LNCaP clone FGC (cell line): ENCODE data around the gene EMP1.

Experiments used
- DNase-seq: peaks from one replicate; pipeline ENCODE4 v3.0.0-alpha.2; 2011; ENCODE audit warnings: low read depth
- H3K4me3 ChIP-seq: 2 replicates; pipeline ENCODE4 v1.5.1; 2011; ENCODE audit warnings: mild to moderate bottlenecking, low read depth, low read length, control low read depth
- CTCF ChIP-seq: IDR thresholded peaks from 2 replicates; pipeline ENCODE4 v1.5.1; 2012; ENCODE audit warnings: mild to moderate bottlenecking; ENCODE audit not compliant: control insufficient read depth, insufficient read depth; ENCODE audit errors: extremely low read depth

The EMP1 gene

GRCh38 chr12:13195250-13195649, 1.3 kb upstream of the EMP1 start:
- no peak for TF ChIP-seq CTCF
- no peak for DNase-seq
- H3K4me3 ChIP-seq: no peak overlapping the region

- no peak for DNase-seq
- no peak for TF ChIP-seq CTCF
- no peak overlapping the region for H3K4me3 ChIP-seq
These were observed 769 bp upstream of the EMP1 start for GRCh38 chr12:13195785-13196129.

- DNase-seq: no peak
- H3K4me3 ChIP-seq: no peak overlapping the region
- no peak for TF ChIP-seq CTCF
These were observed 506 bp downstream of the EMP1 start for GRCh38 chr12:13197032-13197431.

GRCh38 chr12:13197526-13198143, 1.1 kb downstream of the EMP1 start:
- DNase-seq: no peak
- TF ChIP-seq CTCF: no peak
- H3K4me3 ChIP-seq: no peak overlapping the region

- H3K4me3 ChIP-seq: no peak overlapping the region
- no peak for DNase-seq
- TF ChIP-seq CTCF: no peak
These were observed 1.7 kb downstream of the EMP1 start for GRCh38 chr12:13198241-13198640.

- H3K4me3 ChIP-seq: no peak overlapping the region
- TF ChIP-seq CTCF: no peak
- DNase-seq: no peak
These were observed 2.4 kb downstream of the EMP1 start for GRCh38 chr12:13198876-13199275.

GRCh38 chr12:13199592-13199991, 3.1 kb downstream of the EMP1 start:
- no peak overlapping the region for H3K4me3 ChIP-seq
- no peak for TF ChIP-seq CTCF
- DNase-seq: no peak
